ENCODE measurements around the gene PNPLA6. TPM values are rescaled to one million over a fixed set of nuclear protein-coding genes. Genes with fewer than 3 reads are reported as not detected.
A peak's percentile ranks its signal among the peaks of the same experiment; 100 is the strongest.

Gene PNPLA6
- polyA plus RNA-seq, 3 donors: 11.2 to 178 (median 14.4) TPM

- no peaks in the 10 kb centered on the region for H3K4me1 ChIP-seq (ENCODE audit: control insufficient read depth in 1 of 2, insufficient read depth in 2 of 2, low read length in 2 of 2)
- no peak overlapping the region for H3K4me3 ChIP-seq (replicated peaks in 1 of 3; ENCODE audit: low read depth in 2 of 3, low read length in 3 of 3)
- 92% methylated on average over 10 of the region's 17 CpGs for WGBS (ENCODE audit: insufficient coverage)
- Mint-ChIP-seq H3K36me3 (no peaks in the 10 kb centered on the region), H3K9me3 (peaks cover 0 to 7% (median 6%) of the 10 kb centered on the region in 7 donors), H3K27me3 (ENCODE audit: low read depth in 3 of 3) (peaks cover 11 to 26% (median 21%) of the 10 kb centered on the region in 3 donors), H3K27ac (no peak overlapping the region), H3K4me3 (no peak overlapping the region), H3K4me1 (no peaks in the 10 kb centered on the region)
- H3K79me2 ChIP-seq (ENCODE audit: insufficient read depth, low read length): no peaks in the 10 kb centered on the region
- peak in 1 of 3 donors; percentile 2 for DNase-seq
- no peak overlapping the region for H3K4me2 ChIP-seq (replicated peaks; ENCODE audit: extremely low read depth, low read length, poor library complexity, severe bottlenecking)
- H3K9me3 ChIP-seq (replicated peaks in 1 of 2; ENCODE audit: control insufficient read depth in 1 of 2, insufficient read depth in 1 of 2, low read length in 2 of 2): peaks cover 0 to 8% of the 10 kb centered on the region in 2 donors
- no peak overlapping the region for H3K9ac ChIP-seq (ENCODE audit: insufficient read depth, low read length, poor library complexity, severe bottlenecking)
- no peak overlapping the region for H3K27ac ChIP-seq (ENCODE audit: low read depth in 1 of 2, low read length in 2 of 2)
- H3K27me3 ChIP-seq (ENCODE audit: control insufficient read depth in 2 of 2, insufficient read depth in 2 of 2, low read length in 2 of 2): no peaks in the 10 kb centered on the region
- H2AFZ ChIP-seq (ENCODE audit: insufficient read depth, low read depth, low read length, poor library complexity, severe bottlenecking): no peak overlapping the region
- intact Hi-C loops (cut with micrococcal nuclease): no loop called here
- H3K36me3 ChIP-seq (replicated peaks in 1 of 2; ENCODE audit: control insufficient read depth in 1 of 2, insufficient read depth in 2 of 2, low read length in 2 of 2): no peaks in the 10 kb centered on the region
- H4K20me1 ChIP-seq (ENCODE audit: insufficient read depth, low read length): no peaks in the 10 kb centered on the region
- no peak for TF ChIP-seq CTCF (IDR thresholded peaks at IDR 0.05)
These were observed 70.8 kb downstream of the PNPLA6 start for GRCh38 chr19:7606289-7606688.

GRCh38 chr19:7607212-7607873, 71.8 kb downstream of the PNPLA6 start:
- Histone ChIP-seq H3K4me3 (replicated peaks in 1 of 3; ENCODE audit: low read depth in 2 of 3, low read length in 3 of 3) (no peak overlapping the region), H3K9me3 (replicated peaks in 1 of 2; ENCODE audit: control insufficient read depth in 1 of 2, insufficient read depth in 1 of 2, low read length in 2 of 2) (peaks cover 0 to 8% of the 10 kb centered on the region in 2 donors), H3K36me3 (replicated peaks in 1 of 2; ENCODE audit: control insufficient read depth in 1 of 2, insufficient read depth in 2 of 2, low read length in 2 of 2) (no peaks in the 10 kb centered on the region), H4K20me1 (ENCODE audit: insufficient read depth, low read length) (no peaks in the 10 kb centered on the region), H3K4me1 (ENCODE audit: control insufficient read depth in 1 of 2, insufficient read depth in 2 of 2, low read length in 2 of 2) (no peaks in the 10 kb centered on the region), H3K9ac (ENCODE audit: insufficient read depth, low read length, poor library complexity, severe bottlenecking) (no peak overlapping the region), H3K27me3 (ENCODE audit: control insufficient read depth in 2 of 2, insufficient read depth in 2 of 2, low read length in 2 of 2) (no peaks in the 10 kb centered on the region), H3K27ac (ENCODE audit: low read depth in 1 of 2, low read length in 2 of 2) (no peak overlapping the region), H2AFZ (ENCODE audit: insufficient read depth, low read depth, low read length, poor library complexity, severe bottlenecking) (no peak overlapping the region), H3K79me2 (ENCODE audit: insufficient read depth, low read length) (no peaks in the 10 kb centered on the region), H3K4me2 (replicated peaks; ENCODE audit: extremely low read depth, low read length, poor library complexity, severe bottlenecking) (no peak overlapping the region)
- H3K27ac Mint-ChIP-seq: no peak overlapping the region
- 100% methylated on average over 1 of the region's 10 CpGs for WGBS (ENCODE audit: insufficient coverage)
- peaks cover 0 to 7% (median 6%) of the 10 kb centered on the region in 7 donors for H3K9me3 Mint-ChIP-seq
- no peaks in the 10 kb centered on the region for H3K36me3 Mint-ChIP-seq
- no peaks in the 10 kb centered on the region for H3K4me1 Mint-ChIP-seq
- intact Hi-C loops (cut with micrococcal nuclease): no loop called here
- peaks cover 9 to 26% (median 16%) of the 10 kb centered on the region in 3 donors for H3K27me3 Mint-ChIP-seq (ENCODE audit: low read depth in 3 of 3)
- no peak for TF ChIP-seq CTCF (IDR thresholded peaks at IDR 0.05)
- no peak overlapping the region for H3K4me3 Mint-ChIP-seq
- DNase-seq: peak in 1 of 3 donors; percentile 2

Data from CD14-positive monocyte (primary cell).